Brain pericyte (primary cell): ENCODE data around the gene CNNM3.
"Not testable (repeated sequence)": the region's sequence is repeated elsewhere in the genome, so short reads cannot be mapped to it uniquely, and the experiment has no call there.

Experiments used
- DNase-seq: peaks from one replicate; pipeline ENCODE4 v3.0.0-alpha.2; 2012; ENCODE audit warnings: low read depth, low spot score

The CNNM3 gene

GRCh38 chr2:96798733-96799622, 17.1 kb upstream of the CNNM3 start:
- no peak for DNase-seq

- no peak for DNase-seq
These were observed 16.5 kb upstream of the CNNM3 start for GRCh38 chr2:96799623-96799935.

DNA sequence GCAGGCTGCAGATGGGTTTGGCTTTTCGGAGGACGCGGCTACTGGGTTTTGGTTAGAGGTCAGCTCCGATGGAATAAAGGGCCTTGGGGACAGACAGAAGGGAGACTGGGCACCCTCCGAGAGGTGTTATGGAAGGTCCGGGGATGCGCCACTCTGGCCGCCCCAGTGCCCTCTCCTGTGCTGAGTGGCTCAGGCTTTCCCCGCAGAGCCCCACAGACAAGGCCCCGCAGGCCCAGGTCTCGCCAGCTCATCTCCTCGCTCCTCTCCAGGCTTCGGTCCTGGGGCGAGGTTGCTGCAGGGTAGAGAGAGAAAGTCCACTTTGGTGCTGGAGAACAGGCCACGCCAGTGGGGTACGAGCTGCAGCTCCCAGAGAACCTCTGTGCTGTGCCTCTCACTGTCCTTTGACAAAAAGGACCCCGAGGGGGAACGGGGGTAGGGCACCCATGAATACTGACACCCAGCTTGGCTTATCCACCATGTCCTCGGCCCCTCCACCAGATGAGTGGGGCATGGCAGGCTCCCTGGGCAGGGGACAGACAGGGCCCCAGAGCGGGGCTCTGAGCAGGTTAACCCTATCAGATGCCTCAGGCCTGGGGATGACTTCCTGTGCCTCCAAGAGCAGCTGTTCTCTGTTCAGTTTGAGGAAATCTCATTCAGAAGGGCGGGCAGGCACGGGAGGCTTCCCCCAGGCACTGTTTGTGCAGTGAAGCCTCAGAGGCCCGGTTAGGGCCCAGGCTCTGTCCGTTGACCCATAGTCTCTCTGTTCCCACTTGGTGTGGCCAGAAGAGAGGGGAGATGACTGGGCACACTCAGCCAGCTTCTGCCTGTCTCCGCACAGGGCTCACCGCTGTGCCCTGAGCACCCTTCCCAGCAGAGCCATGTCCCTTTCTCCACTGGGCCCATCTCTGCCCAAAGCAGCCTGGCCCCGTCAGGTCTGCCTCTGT, 15.7 kb upstream of the CNNM3 start:
- DNase-seq: no peak

GRCh38 chr2:96801005-96801785, 14.9 kb upstream of the CNNM3 start:
- DNase-seq: no peak

DNA sequence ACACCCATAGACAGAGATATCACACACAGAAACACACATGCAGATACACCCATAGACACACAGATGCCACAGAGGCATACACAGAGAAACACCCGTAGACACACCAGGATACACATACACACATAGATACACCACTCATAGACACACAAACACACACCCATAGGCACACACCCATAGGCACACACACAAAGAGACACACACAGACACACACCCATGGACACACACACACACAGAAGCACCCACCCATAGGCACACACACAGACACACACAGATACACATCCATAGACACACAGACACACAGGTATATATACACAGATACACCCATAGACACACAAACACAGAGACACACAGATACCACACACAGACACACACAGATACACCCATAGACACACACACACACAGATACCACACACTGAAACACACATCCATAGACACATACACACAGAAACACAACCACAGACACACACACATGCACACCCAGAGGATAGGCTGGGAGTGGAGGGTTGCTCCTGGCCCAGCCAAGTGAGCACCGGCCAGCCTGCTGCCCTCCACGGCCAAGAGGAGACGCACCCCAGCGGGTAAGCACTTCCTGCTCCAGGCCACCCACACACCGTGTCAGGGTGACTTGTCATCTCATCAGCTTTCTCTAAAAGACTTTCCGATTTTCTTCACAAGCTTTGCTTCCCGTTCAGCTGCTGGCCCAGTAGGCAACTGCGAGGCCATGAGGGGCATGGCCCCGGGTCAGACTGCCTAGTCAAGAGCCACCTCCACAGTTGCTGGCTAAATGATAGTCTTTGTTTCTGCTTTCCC, 14.1 kb upstream of the CNNM3 start:
- no peak for DNase-seq

DNA sequence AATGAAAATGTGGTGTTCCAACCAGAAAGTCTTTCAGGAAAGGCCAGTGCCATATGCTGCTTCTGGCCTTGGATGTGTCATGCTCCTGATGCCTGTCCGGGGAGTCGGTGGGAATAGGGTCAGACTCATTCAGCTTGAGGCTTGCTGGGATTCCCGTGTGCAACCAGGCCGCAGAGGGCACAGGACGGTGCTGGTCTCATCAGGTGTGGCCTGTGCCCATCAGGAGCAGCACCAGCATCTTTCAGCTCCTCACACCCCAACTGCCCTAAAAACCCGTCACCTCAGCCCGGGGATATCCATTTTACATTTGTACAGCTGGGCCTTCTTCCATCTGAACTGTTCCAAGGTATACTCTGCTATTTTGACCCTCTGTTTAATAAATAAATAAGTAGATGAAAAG, 13.3 kb upstream of the CNNM3 start:
- no peak for DNase-seq

- no peak for DNase-seq
These were observed 11.1 kb upstream of the CNNM3 start for GRCh38 chr2:96804986-96805385.

- DNase-seq: not testable (repeated sequence)
These were observed 10.1 kb upstream of the CNNM3 start for GRCh38 chr2:96805946-96806345.

DNA sequence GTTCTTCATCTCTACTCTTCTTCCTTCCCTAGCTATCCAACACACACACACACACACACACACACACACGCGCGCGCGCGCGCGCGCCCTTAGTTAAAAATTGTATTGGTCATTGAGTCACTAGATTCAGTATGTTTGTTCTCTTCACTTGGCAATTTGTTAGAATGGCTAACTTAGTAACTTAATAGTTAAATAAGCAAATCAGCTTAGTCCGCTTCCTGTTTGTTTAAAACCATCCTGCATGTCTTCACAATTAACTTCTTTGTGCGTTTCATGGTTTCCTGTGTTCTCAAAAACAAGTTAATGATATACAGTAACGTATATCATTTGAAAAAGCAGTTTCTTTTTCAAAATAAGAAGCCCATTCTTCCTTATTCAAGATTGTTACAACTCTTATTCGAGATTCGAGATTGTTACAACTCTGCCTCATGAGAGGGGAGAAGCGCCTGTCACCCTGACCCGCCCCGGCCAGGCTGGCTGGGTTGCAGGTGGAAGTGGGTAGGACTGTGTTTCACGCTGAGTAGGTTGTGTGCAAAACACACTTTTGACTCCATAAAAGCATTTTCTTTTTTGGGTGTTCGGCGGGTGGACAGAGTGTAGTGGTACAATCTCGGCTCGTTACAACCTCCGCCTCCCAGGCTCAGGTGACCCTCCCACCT, 9.5 kb upstream of the CNNM3 start:
- no peak for DNase-seq

DNA sequence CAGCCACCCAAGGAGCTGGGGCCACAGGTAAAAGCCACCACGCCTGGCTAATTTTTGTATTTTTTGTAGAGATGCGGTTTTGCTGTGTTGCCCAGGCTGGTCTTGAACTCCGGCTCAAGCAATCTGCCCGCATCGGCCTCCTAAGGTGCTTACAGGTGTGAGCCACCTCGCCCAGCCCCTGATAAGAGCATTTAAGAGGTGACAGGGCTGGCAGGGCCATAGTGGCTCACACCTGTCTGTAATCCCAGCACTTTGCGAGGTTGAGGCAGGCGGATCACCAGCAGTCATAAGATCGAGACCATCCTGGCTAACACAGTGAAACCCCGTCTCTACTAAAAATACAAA, 9.0 kb upstream of the CNNM3 start:
- no peak for DNase-seq

DNA sequence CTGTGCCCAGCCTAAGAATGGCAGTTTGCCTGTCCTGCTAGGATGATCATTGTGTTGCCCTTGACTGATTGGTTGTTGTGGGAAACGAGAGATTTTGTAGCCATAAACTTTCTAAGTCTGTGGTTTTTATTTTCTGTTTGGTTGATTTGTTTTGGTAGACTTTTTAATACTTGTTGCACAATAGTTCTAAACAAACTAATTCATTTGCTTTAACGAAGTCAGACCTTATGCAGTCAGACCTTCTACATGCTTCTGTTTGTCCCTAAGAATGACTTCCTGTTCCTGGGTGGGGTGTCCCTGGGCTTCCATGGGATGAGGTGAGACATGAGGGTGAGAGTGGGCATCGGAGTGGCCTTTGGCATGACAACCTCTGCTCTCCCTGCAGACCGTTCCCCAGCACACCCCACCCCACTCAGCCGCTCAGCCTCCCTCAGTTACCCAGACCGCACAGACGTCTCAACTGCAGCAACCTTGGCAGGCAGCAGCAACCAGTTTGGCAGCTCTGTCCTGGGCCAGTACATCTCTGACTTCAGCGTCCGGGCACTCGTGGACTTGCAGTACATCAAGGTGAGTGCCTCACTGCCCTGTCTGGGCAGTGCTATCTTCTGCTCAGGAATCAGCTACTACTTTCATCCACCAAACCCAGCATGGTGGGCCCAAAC, 7.8 kb upstream of the CNNM3 start:
- no peak for DNase-seq

- no peak for DNase-seq
These were observed 6.7 kb upstream of the CNNM3 start for GRCh38 chr2:96809216-96809882.

GRCh38 chr2:96809951-96810782, 5.9 kb upstream of the CNNM3 start:
- no peak for DNase-seq

- no peak for DNase-seq
These were observed 5.3 kb upstream of the CNNM3 start for GRCh38 chr2:96810783-96811192.

- no peak for DNase-seq
These were observed 4.2 kb upstream of the CNNM3 start for GRCh38 chr2:96811917-96812316.

DNA sequence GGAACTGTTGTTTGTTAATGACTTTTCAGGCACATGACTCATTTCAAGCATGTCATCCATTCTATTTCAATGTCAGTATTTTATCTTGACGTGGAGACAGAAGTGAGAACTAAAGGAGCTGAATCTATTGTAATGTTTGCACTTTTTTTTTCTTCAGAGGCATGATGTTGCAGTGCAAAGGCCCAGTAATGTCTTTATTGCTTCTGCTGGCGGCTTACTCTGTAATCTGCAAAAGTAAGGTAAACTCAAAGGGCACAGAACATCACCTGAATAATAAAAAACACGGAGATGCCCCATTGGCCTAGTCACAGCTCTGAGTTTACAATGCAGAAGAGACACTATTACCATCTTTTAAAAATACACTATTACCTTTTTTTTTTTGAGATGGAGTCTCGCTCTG, 2.4 kb upstream of the CNNM3 start:
- DNase-seq: no peak

- no peak for DNase-seq
These were observed 542 bp upstream of the CNNM3 start for GRCh38 chr2:96815326-96816126.
